H1 (cell line): ENCODE measurements around the gene CAPN9. TPM values are rescaled to one million over a fixed set of nuclear protein-coding genes. Genes with fewer than 3 reads are reported as not detected.

Experiments
- CTCF ChIA-PET: fragments of 300-600 bp; sonication (Branson Sonifier 250); formaldehyde crosslinking; loops from one replicate; lab custom pipeline; 2021; ENCODE audit not compliant: partially characterized antibody; lab: Charles Lee
- POLR2A ChIA-PET: fragments of 300-600 bp; sonication (Branson Sonifier 250); formaldehyde crosslinking; loops from one replicate; lab custom pipeline; 2021; ENCODE audit warnings: inconsistent platforms; ENCODE audit not compliant: partially characterized antibody; lab: Charles Lee
- DNase-seq, 2 experiments: peaks; one replicate each; pipeline versions ENCODE4 v3.0.0 to v3.0.0-alpha.2; 2010 to 2022; ENCODE audit warnings: low spot score in 2 of 2, low read depth in 1 of 2, mixed read lengths in 1 of 2
- FAIRE-seq: peaks from 2 replicates; lab custom pipeline; 2011; peaks lifted over from hg19 to GRCh38; lab: Jason Lieb, UNC
- H2AFZ ChIP-seq: 2 replicates; pipeline ENCODE4 v1.8.1; 2012; ENCODE audit warnings: low read length, inconsistent platforms
- H2AK5ac ChIP-seq: 2 replicates; pipeline ENCODE4 v1.6.1; 2013; ENCODE audit warnings: low read depth, low read length
- H2BK120ac ChIP-seq: replicated peaks from 2 replicates; pipeline ENCODE3; 2013; ENCODE audit warnings: low read depth, low read length, inconsistent platforms
- H2BK12ac ChIP-seq: 2 replicates; pipeline ENCODE4 v1.6.1; 2013; ENCODE audit warnings: low read depth, low read length
- H2BK15ac ChIP-seq: 2 replicates; pipeline ENCODE4 v1.6.1; 2013; ENCODE audit warnings: low read length
- H2BK20ac ChIP-seq: 2 replicates; pipeline ENCODE4 v1.6.1; 2013; ENCODE audit warnings: low read length
- H2BK5ac ChIP-seq: 2 replicates; pipeline ENCODE4 v1.6.1; 2013; ENCODE audit warnings: low read depth, low read length
- H3K14ac ChIP-seq: 2 replicates; pipeline ENCODE4 v1.6.1; 2013; ENCODE audit warnings: inconsistent platforms; ENCODE audit not compliant: insufficient read length
- H3K18ac ChIP-seq: 2 replicates; pipeline ENCODE4 v1.6.1; 2013; ENCODE audit warnings: low read length; ENCODE audit errors: extremely low read depth
- H3K23ac ChIP-seq: 2 replicates; pipeline ENCODE4 v1.6.1; 2013; ENCODE audit warnings: inconsistent platforms; ENCODE audit not compliant: insufficient read length
- H3K23me2 ChIP-seq: 2 replicates; pipeline ENCODE4 v1.6.1; 2013; ENCODE audit warnings: low read depth, low read length
- H3K27ac ChIP-seq: 2 replicates; pipeline ENCODE4 v1.6.1; 2011; ENCODE audit warnings: low read depth, low read length, inconsistent platforms
- H3K27me3 ChIP-seq, 4 experiments: replicated peaks in 1 of 4; 1 replicate in 1 of 4; 2 replicates in 3 of 4; pipeline versions ENCODE4 v1.6.1 to v1.8.1; 2011 to 2013; ENCODE audit warnings: low read length in 3 of 4, mild to moderate bottlenecking in 3 of 4, inconsistent platforms in 2 of 4, mixed read lengths in 2 of 4, moderate library complexity in 1 of 4; ENCODE audit not compliant: control insufficient read depth in 3 of 4, insufficient read depth in 3 of 4; ENCODE audit errors: extremely low read depth in 1 of 4
- H3K36me3 ChIP-seq, 4 experiments: 2 replicates each; pipeline versions ENCODE4 v1.6.1 to v1.8.1; 2011 to 2013; ENCODE audit warnings: mild to moderate bottlenecking in 4 of 4, low read length in 3 of 4, moderate library complexity in 2 of 4, control low read depth in 1 of 4, inconsistent platforms in 1 of 4; ENCODE audit not compliant: insufficient read depth in 4 of 4, control insufficient read depth in 2 of 4
- H3K4ac ChIP-seq: replicated peaks from 2 replicates; pipeline ENCODE3; 2013; ENCODE audit warnings: low read length, low read depth, mixed read lengths, inconsistent platforms; ENCODE audit not compliant: insufficient read length
- H3K4me1 ChIP-seq, 4 experiments: replicated peaks in 1 of 4; 1 replicate in 1 of 4; 2 replicates in 3 of 4; pipeline versions ENCODE4 v1.6.1 to v1.8.1; 2011 to 2013; ENCODE audit warnings: low read length in 3 of 4, inconsistent platforms in 2 of 4, mixed read lengths in 1 of 4; ENCODE audit not compliant: insufficient read depth in 4 of 4, control insufficient read depth in 3 of 4
- H3K4me2 ChIP-seq, 2 experiments: 2 replicates each; pipeline versions ENCODE4 v1.6.1 to v1.8.1; 2011 to 2013; ENCODE audit warnings: low read depth in 2 of 2, low read length in 2 of 2, control low read depth in 1 of 2, inconsistent platforms in 1 of 2, mild to moderate bottlenecking in 1 of 2; ENCODE audit not compliant: insufficient read depth in 1 of 2
- H3K4me3 ChIP-seq, 4 experiments: fragments of 200-600, 300-600 bp in 1 of 4; sonication (generic), shearing (Covaris generic), sonication (Bioruptor Twin) in 1 of 4; 2 replicates each; pipeline versions ENCODE4 v1.5.1 to v1.8.1; 2011 to 2016; ENCODE audit warnings: low read length in 4 of 4, low read depth in 3 of 4, control low read depth in 2 of 4, inconsistent platforms in 2 of 4, mild to moderate bottlenecking in 2 of 4, mixed read lengths in 1 of 4, moderate library complexity in 1 of 4; ENCODE audit not compliant: insufficient read depth in 2 of 4; ENCODE audit errors: extremely low read depth in 1 of 4
- H3K56ac ChIP-seq: replicated peaks from 2 replicates; pipeline ENCODE3; 2013; ENCODE audit warnings: low read depth, mild to moderate bottlenecking, mixed read lengths, low read length, inconsistent platforms; ENCODE audit not compliant: insufficient read length
- H3K79me1 ChIP-seq: 2 replicates; pipeline ENCODE4 v1.6.1; 2013; ENCODE audit warnings: low read depth, low read length, control low read depth
- H3K79me2 ChIP-seq, 2 experiments: 2 replicates each; pipeline versions ENCODE4 v1.6.1 to v1.8.1; 2012 to 2013; ENCODE audit warnings: low read length in 2 of 2, mild to moderate bottlenecking in 2 of 2, inconsistent platforms in 1 of 2; ENCODE audit not compliant: insufficient read depth in 2 of 2, control insufficient read depth in 1 of 2
- H3K9ac ChIP-seq, 4 experiments: replicated peaks in 1 of 4; 1 replicate in 1 of 4; 2 replicates in 3 of 4; pipeline versions ENCODE4 v1.6.1 to v1.8.1; 2011 to 2013; ENCODE audit warnings: low read depth in 3 of 4, low read length in 3 of 4, control low read depth in 2 of 4, mild to moderate bottlenecking in 2 of 4, moderate library complexity in 2 of 4, inconsistent platforms in 1 of 4; ENCODE audit errors: extremely low read depth in 1 of 4
- H3K9me3 ChIP-seq, 2 experiments: 2 replicates each; pipeline versions ENCODE4 v1.6.1 to v1.8.1; 2012 to 2013; ENCODE audit warnings: mild to moderate bottlenecking in 2 of 2, moderate library complexity in 2 of 2, control low read depth in 1 of 2, inconsistent platforms in 1 of 2, low read depth in 1 of 2, low read length in 1 of 2, mixed read lengths in 1 of 2; ENCODE audit not compliant: insufficient read depth in 2 of 2
- H4K20me1 ChIP-seq, 2 experiments: replicated peaks in 1 of 2; 2 replicates each; pipeline versions ENCODE3 to v1.8.1; 2011 to 2013; ENCODE audit warnings: inconsistent platforms in 2 of 2, low read length in 2 of 2, mild to moderate bottlenecking in 1 of 2; ENCODE audit not compliant: insufficient read depth in 2 of 2, control insufficient read depth in 1 of 2
- H4K5ac ChIP-seq: 2 replicates; pipeline ENCODE4 v1.6.1; 2013; ENCODE audit warnings: low read length, low read depth, mixed read lengths, inconsistent platforms; ENCODE audit not compliant: insufficient read length
- H4K8ac ChIP-seq: 2 replicates; pipeline ENCODE4 v1.8.0; 2013; ENCODE audit warnings: mild to moderate bottlenecking, moderate library complexity, low read length, inconsistent platforms; ENCODE audit not compliant: insufficient read depth; ENCODE audit errors: extremely low read depth
- H4K91ac ChIP-seq: replicated peaks from 2 replicates; pipeline ENCODE3; 2013; ENCODE audit warnings: low read length, mixed read lengths, inconsistent platforms; ENCODE audit not compliant: insufficient read length
- CBX8 ChIP-seq: fragments of 300-800, 300-1000 bp; sonication (generic); IDR thresholded peaks from 2 replicates; pipeline ENCODE4 v1.7.1; 2016; ENCODE audit warnings: low read depth, low read length, borderline replicate concordance
- EP300 ChIP-seq, 2 experiments: IDR thresholded peaks; 1 replicate in 1 of 2; 2 replicates in 1 of 2; pipeline ENCODE4 v1.6.1; 2011 to 2012; ENCODE audit warnings: low read depth in 2 of 2, low read length in 2 of 2, mild to moderate bottlenecking in 2 of 2, borderline replicate concordance in 1 of 2, inconsistent platforms in 1 of 2, moderate library complexity in 1 of 2
- GTF2F1 ChIP-seq: IDR thresholded peaks from 2 replicates; pipeline ENCODE4 v1.6.1; 2012; ENCODE audit warnings: low read depth, low read length, improper control_type of control experiment, borderline replicate concordance
- KDM4A ChIP-seq: IDR thresholded peaks from one replicate; pipeline ENCODE4 v1.7.1; 2012; ENCODE audit warnings: low read depth, mild to moderate bottlenecking, moderate library complexity, low read length, inconsistent platforms; ENCODE audit not compliant: severe bottlenecking
- PHF8 ChIP-seq: fragments of 200-600 bp; sonication (generic); conservative IDR thresholded peaks from 2 replicates; pipeline ENCODE4 v1.7.1; 2012; ENCODE audit warnings: low read depth, mild to moderate bottlenecking, inconsistent platforms, low read length, moderate library complexity
- RAD21 ChIP-seq, 2 experiments: IDR thresholded peaks in 1 of 2; conservative IDR thresholded peaks in 1 of 2; 2 replicates each; pipeline ENCODE4 v1.6.1; 2011; ENCODE audit warnings: low read depth in 2 of 2, low read length in 2 of 2, improper control_type of control experiment in 1 of 2, inconsistent platforms in 1 of 2, mild to moderate bottlenecking in 1 of 2, moderate library complexity in 1 of 2
- RXRA ChIP-seq: IDR thresholded peaks from 2 replicates; pipeline ENCODE4 v1.6.1; 2011; ENCODE audit warnings: low read depth, mild to moderate bottlenecking, low read length, moderate library complexity; ENCODE audit not compliant: insufficient read depth
- SP2 ChIP-seq: IDR thresholded peaks from 2 replicates; pipeline ENCODE4 v1.6.1; 2012; ENCODE audit warnings: mild to moderate bottlenecking, low read length, inconsistent platforms
- YY1 ChIP-seq: IDR thresholded peaks from 2 replicates; pipeline ENCODE4 v1.6.1; 2011; ENCODE audit warnings: low read depth, mild to moderate bottlenecking, low read length
- WGBS, 2 experiments: shearing (Covaris generic) in 1 of 2; methylation state at CpG; one replicate each; pipeline versions ENCODE4 v1.1.6 to v1.1.7; 2013 to 2015; ENCODE audit warnings: low lambda C conversion rate in 2 of 2, mixed read lengths in 2 of 2, inconsistent platforms in 1 of 2, low coverage in 1 of 2, missing lambda C conversion rate in 1 of 2; ENCODE audit not compliant: insufficient replicate concordance in 2 of 2, insufficient coverage in 1 of 2, insufficient read length in 1 of 2; ENCODE audit errors: extremely low coverage in 1 of 2, missing lambda C conversion rate in 1 of 2; 5-methylcytosine and 5-hydroxymethylcytosine counted together
- polyA plus RNA-seq, 7 experiments: library from polyadenylated mRNA; depleted of rRNA in 3 of 7; stranded (reverse) in 5 of 7; unstranded in 2 of 7; fragments of >200 nt in 5 of 7; fragments of 200-250 nt in 2 of 7; gene quantifications; 1 replicate in 5 of 7; 2 replicates in 1 of 7; 4 replicates in 1 of 7; pipeline versions ENCODE4 v1.2.1 to v1.2.3, GENCODE V29; 2011 to 2013; ENCODE audit warnings: missing spikeins in 2 of 7, mixed read lengths in 2 of 7
- total RNA-seq: library from RNA; stranded (reverse); fragmentation: NEBNext Ultra II Directional; extraction: Animal tissue kit (Norgen Biotek cat#: 25700); gene quantifications from 2 replicates; pipeline ENCODE4 v1.2.1, GENCODE V29; 2021

Gene CAPN9
- total and polyA plus RNA-seq, 2 of the 8 experiments (the other 6 are each of a cell fraction or from before 2014, with no cell fraction given), result 0.22 to 0.76 TPM

GRCh38 chr1:230699716-230700115 is 47.5 kb upstream of the CAPN9 start:
- Histone ChIP-seq H3K27ac (no peak overlapping the region), H2AFZ (no peak overlapping the region), H3K4me3 (no peak overlapping the region), H3K18ac (no peak overlapping the region), H3K27me3 (no peaks in the 10 kb centered on the region), H4K20me1 (no peaks in the 10 kb centered on the region), H3K23me2 (no peaks in the 10 kb centered on the region), H2BK15ac (no peak overlapping the region), H3K79me1 (no peaks in the 10 kb centered on the region), H3K4me1 (peaks cover 0 to 4% (median 2%) of the 10 kb centered on the region in 4 experiments; a peak in 2 of 7 replicates), H4K91ac (no peak overlapping the region), H3K9me3 (no peaks in the 10 kb centered on the region)
- CTCF ChIA-PET, result interaction anchor here (1.1 kb wide), 1 partner anchor 13 kb away, joined by 3 read pairs; no protein-coding TSS in a partner anchor
- no peak for DNase-seq
- no peak for TF ChIP-seq YY1
- no peak for TF ChIP-seq KDM4A
- TF ChIP-seq PHF8, result no peak
- TF ChIP-seq EP300 (IDR thresholded peaks at IDR 0.05; ENCODE audit: borderline replicate concordance in 1 of 2, low read depth in 2 of 2, low read length in 2 of 2), result no peak
- no peak for TF ChIP-seq RAD21 (IDR thresholded peaks at IDR 0.05 in 1 of 2, conservative IDR thresholded peaks at IDR 0.05 in 1 of 2; ENCODE audit: low read depth in 2 of 2, low read length in 2 of 2)
- TF ChIP-seq SP2, result no peak
- no peak for TF ChIP-seq GTF2F1
- TF ChIP-seq CBX8, result no peak
- TF ChIP-seq RXRA, result no peak
- TF ChIP-seq, all 59 proteins: peak for 0
- no peaks in the 10 kb centered on the region for H3K79me2 ChIP-seq
- H2AK5ac ChIP-seq, result no peak overlapping the region
- WGBS, 2 experiments, result 90% methylated on average over 1 of the region's 1 CpG; no CpG with 5 or more reads in 1 of the 2 experiments
- no peak overlapping the region for H2BK120ac ChIP-seq
- FAIRE-seq, result no peak
- no peak overlapping the region for H3K23ac ChIP-seq
- H3K56ac ChIP-seq, result no peak overlapping the region
- no peak overlapping the region for H3K14ac ChIP-seq
- no peak overlapping the region for H3K9ac ChIP-seq
- H4K8ac ChIP-seq, result no peak overlapping the region
- no peak overlapping the region for H4K5ac ChIP-seq
- no peak overlapping the region for H3K4me2 ChIP-seq
- no peak overlapping the region for H2BK20ac ChIP-seq
- H3K4ac ChIP-seq, result no peak overlapping the region
- no peak overlapping the region for H2BK5ac ChIP-seq
- POLR2A ChIA-PET, result no interaction called here
- no peak overlapping the region for H2BK12ac ChIP-seq
- no peaks in the 10 kb centered on the region for H3K36me3 ChIP-seq
